ENCODE results near the gene TPPP.
"Not testable (repeated sequence)": the region's sequence is repeated elsewhere in the genome, so short reads cannot be mapped to it uniquely, and the experiment has no call there.

- not testable (repeated sequence) for TF ChIP-seq POLR2A (IDR thresholded peaks at IDR 0.05; ENCODE audit: low read depth, low read length); EZH2 (IDR thresholded peaks at IDR 0.05; ENCODE audit: borderline replicate concordance, low read depth, low read length, severe bottlenecking)
These were observed 26.2 kb upstream of the TPPP start for GRCh38 chr5:719379-719778.
